SK-N-MC (cell line): ENCODE data around the gene SLITRK4.

ENCODE experiments used
- DNase-seq: peaks from one replicate; pipeline ENCODE4 v3.0.0-alpha.2; 2011; ENCODE audit warnings: low read depth, low spot score
- H3K27ac ChIP-seq: fragments of 200-600 bp; sonication (generic); 2 replicates; pipeline ENCODE4 v1.5.1; 2016; ENCODE audit warnings: mixed run types
- H3K36me3 ChIP-seq: fragments of 200-600 bp; sonication (generic); 2 replicates; pipeline ENCODE4 v1.6.1; 2017; ENCODE audit warnings: antibody characterized with exemption, low read length, mixed read lengths; ENCODE audit not compliant: insufficient read depth
- H3K4me3 ChIP-seq: fragments of 200-600 bp; sonication (generic); 2 replicates; pipeline ENCODE4 v1.5.1; 2016
- H3K9ac ChIP-seq: fragments of 200-600 bp; sonication (generic); 2 replicates; pipeline ENCODE4 v1.8.0; 2017; ENCODE audit warnings: mixed run types, mixed read lengths; ENCODE audit not compliant: insufficient read length
- H3K9me3 ChIP-seq: fragments of 200-600 bp; sonication (generic); 2 replicates; pipeline ENCODE4 v1.6.1; 2017; ENCODE audit warnings: low read depth, mild to moderate bottlenecking, antibody characterized with exemption, low read length, moderate library complexity, mixed read lengths
- EZH2 ChIP-seq: fragments of 200-600 bp; sonication (generic); IDR thresholded peaks from one replicate; pipeline ENCODE4 v1.6.1; 2017; ENCODE audit warnings: antibody characterized with exemption
- FOXP2 ChIP-seq: optimal IDR thresholded peaks from 2 replicates; pipeline ENCODE3; 2011; ENCODE audit warnings: mild to moderate bottlenecking, moderate library complexity; ENCODE audit not compliant: insufficient read depth; ENCODE audit errors: extremely low read length, control extremely low read depth
- POLR2AphosphoS5 ChIP-seq: IDR thresholded peaks from 2 replicates; pipeline ENCODE4 v1.6.1; 2012; ENCODE audit warnings: mild to moderate bottlenecking, low read depth, low read length, borderline replicate concordance

SLITRK4 gene

DNA sequence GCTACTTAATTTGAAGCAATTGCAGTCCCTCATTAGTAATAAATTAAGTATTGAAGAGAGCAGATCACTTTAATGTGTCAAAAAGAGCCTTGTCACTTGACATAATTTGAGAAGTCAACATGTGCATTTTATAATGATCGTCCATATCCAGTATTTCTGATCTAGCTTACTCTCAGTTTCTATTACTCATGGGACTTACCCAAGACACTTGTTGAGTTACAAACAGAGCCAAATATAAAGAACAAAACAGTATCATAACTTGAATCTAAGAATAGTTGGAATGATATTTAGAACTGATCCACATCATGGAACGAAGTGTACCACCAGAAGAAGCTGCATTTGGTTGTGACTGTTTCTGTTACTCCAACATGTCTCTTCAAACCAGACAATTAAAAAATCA, 54.7 kb downstream of the SLITRK4 start:
- TF ChIP-seq EZH2: no peak
- TF ChIP-seq POLR2AphosphoS5: no peak
- no peak for TF ChIP-seq FOXP2
- H3K9me3 ChIP-seq: no peaks in the 10 kb centered on the region
- H3K9ac ChIP-seq: no peak overlapping the region
- H3K4me3 ChIP-seq: no peak overlapping the region
- H3K36me3 ChIP-seq: no peaks in the 10 kb centered on the region
- DNase-seq: no peak
- no peak overlapping the region for H3K27ac ChIP-seq

DNA sequence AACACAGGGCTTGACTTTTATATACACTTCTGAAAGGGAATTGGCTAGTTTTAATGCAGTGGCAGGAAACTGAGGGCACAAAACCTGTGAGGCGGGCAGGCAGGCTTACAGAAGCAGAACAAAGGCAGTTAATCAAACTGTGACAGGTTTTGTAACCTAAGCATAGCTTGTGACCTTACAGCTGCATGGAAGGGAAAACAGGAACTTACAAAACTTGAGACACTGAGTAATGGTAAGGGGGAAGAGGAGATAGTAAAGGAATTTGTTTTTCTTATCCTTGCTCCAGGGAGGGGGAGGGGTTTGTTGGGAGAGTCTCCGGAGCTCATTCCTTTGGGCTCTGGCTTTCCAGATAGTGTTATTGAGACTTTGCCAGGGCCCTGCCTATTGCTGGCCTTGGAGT, 55.6 kb downstream of the SLITRK4 start:
- Histone ChIP-seq H3K9ac (no peak overlapping the region), H3K36me3 (no peaks in the 10 kb centered on the region), H3K4me3 (no peak overlapping the region), H3K27ac (no peak overlapping the region), H3K9me3 (no peaks in the 10 kb centered on the region)
- no peak for DNase-seq
- no peak for TF ChIP-seq EZH2
- TF ChIP-seq POLR2AphosphoS5: no peak
